ENCODE measurements around the gene NRN1.

- TF ChIP-seq POLR2A (IDR thresholded peaks at IDR 0.05; ENCODE audit: low read depth, low read length) (no peak), FOS (IDR thresholded peaks at IDR 0.05; ENCODE audit: borderline replicate concordance, insufficient read depth, low read length) (no peak), CTCF (IDR thresholded peaks at IDR 0.05; ENCODE audit: extremely low read depth in 1 of 2, insufficient read depth in 1 of 2, low read depth in 1 of 2, low read length in 2 of 2) (no peak), EZH2 (IDR thresholded peaks at IDR 0.05; ENCODE audit: borderline replicate concordance, low read depth, low read length, severe bottlenecking) (no peak), POLR2AphosphoS5 (IDR thresholded peaks at IDR 0.05; ENCODE audit: insufficient read depth, low read depth, low read length) (no peak), MYC (IDR thresholded peaks at IDR 0.05; ENCODE audit: low read depth, low read length) (no peak), JUN (IDR thresholded peaks at IDR 0.05; ENCODE audit: borderline replicate concordance, insufficient read depth, insufficient read length, low read depth) (no peak)
Observed at GRCh38 chr6:5976811-5977210, 29.9 kb downstream of the NRN1 start.

Measured in endothelial cell of umbilical vein (primary cell).